Measurements from ENCODE around the gene HCRTR1. TPM values are rescaled to one million over a fixed set of nuclear protein-coding genes. Genes with fewer than 3 reads are reported as not detected.
A peak's percentile ranks its signal among the peaks of the same experiment; 100 is the strongest.

The HCRTR1 gene
- total and polyA plus RNA-seq, 2 donors (not counting 3 experiments of a cell fraction or from before 2014, with no cell fraction given), result 0.93 to 1.5 TPM

- FAIRE-seq (peak; percentile 55), DNase-seq (ENCODE audit: low read depth, low spot score) (peak; percentile 58)
- peaks cover 62% of the 10 kb centered on the region for H3K79me2 ChIP-seq (ENCODE audit: control insufficient read depth, insufficient read depth, low read length)
- ChIA-PET POLR2A (no interaction called here), CTCF (interaction anchor here (0.9 to 3.0 kb wide), 6 partner anchors 10 to 41 kb away, joined by 3 to 15 read pairs (median 6); no protein-coding TSS in a partner anchor)
- no peaks in the 10 kb centered on the region for H3K27me3 ChIP-seq (ENCODE audit: control insufficient read depth in 2 of 2, insufficient read depth in 2 of 2, low read length in 2 of 2)
- intact Hi-C loops (cut with micrococcal nuclease) (loop anchor here (5.0 kb wide), 1 partner anchor 135 kb away; no protein-coding TSS in a partner anchor), dilution Hi-C loops (cut with MboI; ENCODE audit: extremely low pct_ligation_motif_present, low sequenced_read_pairs) (no loop called here)
- no peaks in the 10 kb centered on the region for H3K9me1 ChIP-seq (replicated peaks; ENCODE audit: control insufficient read depth, extremely low read depth, insufficient read depth, low read length)
- BruUV-seq (replicated peaks), result no TSS peak
- peak overlapping the region; percentile 69 for H3K9ac ChIP-seq (replicated peaks; ENCODE audit: extremely low read depth, insufficient read depth, low read length)
- H3K4me1 ChIP-seq (ENCODE audit: control insufficient read depth, extremely low read depth, insufficient read depth, low read length), result peaks cover 70% of the 10 kb centered on the region
- H3K4me3 ChIP-seq (replicated peaks in 1 of 3; ENCODE audit: insufficient read depth in 1 of 3, low read depth in 1 of 3, low read length in 3 of 3), result peak overlapping the region; percentile 76 to 90 (median 87)
- no peak overlapping the region for H2AFZ ChIP-seq (ENCODE audit: low read depth, low read length)
- H3K9me3 ChIP-seq (replicated peaks; ENCODE audit: control insufficient read depth, insufficient read depth, low read length), result no peaks in the 10 kb centered on the region
- H4K20me1 ChIP-seq (replicated peaks; ENCODE audit: control insufficient read depth, extremely low read depth, insufficient read depth, low read length), result no peaks in the 10 kb centered on the region
- peak overlapping the region; percentile 88 for H3K27ac ChIP-seq (ENCODE audit: insufficient read depth, low read depth, low read length)
- no peaks in the 10 kb centered on the region for H3K36me3 ChIP-seq (ENCODE audit: control insufficient read depth in 2 of 2, extremely low read depth in 1 of 2, insufficient read depth in 2 of 2, low read length in 2 of 2)
- H3K4me2 ChIP-seq (ENCODE audit: insufficient read depth, low read length), result peak overlapping the region; percentile 97
- TF ChIP-seq FOS (IDR thresholded peaks at IDR 0.05; ENCODE audit: borderline replicate concordance, insufficient read depth, low read length) (peak; percentile 24), JUN (IDR thresholded peaks at IDR 0.05; ENCODE audit: borderline replicate concordance, insufficient read depth, insufficient read length, low read depth) (no peak), POLR2AphosphoS5 (IDR thresholded peaks at IDR 0.05; ENCODE audit: insufficient read depth, low read depth, low read length) (peak; percentile 20)
Measured at GRCh38 chr1:31577515-31578192, 39.8 kb upstream of the HCRTR1 start.

- H3K79me2 ChIP-seq (ENCODE audit: control insufficient read depth, insufficient read depth, low read length), result peaks cover 72% of the 10 kb centered on the region
- TF ChIP-seq FOS (IDR thresholded peaks at IDR 0.05; ENCODE audit: borderline replicate concordance, insufficient read depth, low read length) (peak; percentile 72), POLR2AphosphoS5 (IDR thresholded peaks at IDR 0.05; ENCODE audit: insufficient read depth, low read depth, low read length) (peak; percentile 81), POLR2A (IDR thresholded peaks at IDR 0.05; ENCODE audit: low read depth, low read length) (no peak), JUN (IDR thresholded peaks at IDR 0.05; ENCODE audit: borderline replicate concordance, insufficient read depth, insufficient read length, low read depth) (no peak), MAX (IDR thresholded peaks at IDR 0.05; ENCODE audit: insufficient read depth, insufficient read length) (no peak), MYC (IDR thresholded peaks at IDR 0.05; ENCODE audit: low read depth, low read length) (no peak), GATA2 (IDR thresholded peaks at IDR 0.05; ENCODE audit: insufficient read depth, insufficient read length, low read depth, low read length) (peak; percentile 77)
- no peaks in the 10 kb centered on the region for H3K27me3 ChIP-seq (ENCODE audit: control insufficient read depth in 2 of 2, insufficient read depth in 2 of 2, low read length in 2 of 2)
- BruUV-seq (replicated peaks), result no TSS peak
- intact Hi-C loops (cut with micrococcal nuclease) (loop anchor here (1.0 to 5.0 kb wide), 2 partner anchors 9 to 133 kb away; no protein-coding TSS in a partner anchor), dilution Hi-C loops (cut with MboI; ENCODE audit: extremely low pct_ligation_motif_present, low sequenced_read_pairs) (no loop called here)
- peaks cover 7 to 12% of the 10 kb centered on the region in 2 experiments for H3K36me3 ChIP-seq (ENCODE audit: control insufficient read depth in 2 of 2, extremely low read depth in 1 of 2, insufficient read depth in 2 of 2, low read length in 2 of 2)
- CTCF ChIA-PET, result interaction anchor here (0.7 to 3.0 kb wide), 4 partner anchors 8 to 211 kb away, joined by 3 to 15 read pairs (median 3); no protein-coding TSS in a partner anchor
- peak; percentile 74 for FAIRE-seq
- peaks cover 74% of the 10 kb centered on the region for H3K4me1 ChIP-seq (ENCODE audit: control insufficient read depth, extremely low read depth, insufficient read depth, low read length)
- peak; percentile 73 for DNase-seq (ENCODE audit: low read depth, low spot score)
- peak overlapping the region; percentile 83 for H3K27ac ChIP-seq (ENCODE audit: insufficient read depth, low read depth, low read length)
- H3K4me3 ChIP-seq (replicated peaks in 1 of 3; ENCODE audit: insufficient read depth in 1 of 3, low read depth in 1 of 3, low read length in 3 of 3), result peak overlapping the region; percentile 4 to 61 (median 16)
- peak overlapping the region; percentile 95 for H3K4me2 ChIP-seq (ENCODE audit: insufficient read depth, low read length)
- POLR2A ChIA-PET, result no interaction called here
- H3K9ac ChIP-seq (replicated peaks; ENCODE audit: extremely low read depth, insufficient read depth, low read length), result peak overlapping the region; percentile 52
- no peaks in the 10 kb centered on the region for H3K9me1 ChIP-seq (replicated peaks; ENCODE audit: control insufficient read depth, extremely low read depth, insufficient read depth, low read length)
- H3K9me3 ChIP-seq (replicated peaks; ENCODE audit: control insufficient read depth, insufficient read depth, low read length), result no peaks in the 10 kb centered on the region
- no peaks in the 10 kb centered on the region for H4K20me1 ChIP-seq (replicated peaks; ENCODE audit: control insufficient read depth, extremely low read depth, insufficient read depth, low read length)
- H2AFZ ChIP-seq (ENCODE audit: low read depth, low read length), result no peak overlapping the region
Measured at GRCh38 chr1:31579374-31579773, 38.1 kb upstream of the HCRTR1 start.

Data from endothelial cell of umbilical vein (primary cell).